GM10847 (cell line): ENCODE results near the gene STAMBP.

Experiments
- POLR2A ChIP-seq: IDR thresholded peaks from 2 replicates; pipeline ENCODE4 v1.6.1; 2011; ENCODE audit not compliant: insufficient read length; ENCODE audit errors: extremely low read depth

The STAMBP gene

GRCh38 chr2:73827660-73828388 lies 937 bp upstream of the STAMBP start:
- no peak for TF ChIP-seq POLR2A

DNA sequence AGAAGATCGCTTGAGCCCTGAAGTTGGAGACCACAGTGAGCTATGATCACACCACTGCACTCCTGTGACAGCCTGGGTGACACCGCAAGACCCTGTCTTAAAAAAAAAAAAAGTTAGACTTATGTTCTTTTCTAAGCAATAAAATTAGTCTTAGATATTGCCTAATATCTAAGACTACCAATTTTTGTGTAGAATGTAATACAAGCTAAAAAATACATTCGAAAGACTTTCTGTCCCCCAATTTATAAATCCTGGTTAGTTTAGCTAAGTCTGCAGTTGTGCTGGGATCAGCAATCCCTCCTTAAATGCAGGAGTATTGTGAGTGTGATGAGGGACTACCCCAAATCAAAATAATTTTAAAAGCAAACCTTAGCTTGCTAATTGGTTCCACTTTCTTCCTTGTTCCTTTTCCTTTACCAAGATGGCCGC lies 358 bp upstream of the STAMBP start:
- TF ChIP-seq POLR2A: no peak

GRCh38 chr2:73830871-73831401 lies 2.2 kb downstream of the STAMBP start:
- no peak for TF ChIP-seq POLR2A

- TF ChIP-seq POLR2A: no peak
Measured at GRCh38 chr2:73832930-73833329, 4.2 kb downstream of the STAMBP start.

DNA sequence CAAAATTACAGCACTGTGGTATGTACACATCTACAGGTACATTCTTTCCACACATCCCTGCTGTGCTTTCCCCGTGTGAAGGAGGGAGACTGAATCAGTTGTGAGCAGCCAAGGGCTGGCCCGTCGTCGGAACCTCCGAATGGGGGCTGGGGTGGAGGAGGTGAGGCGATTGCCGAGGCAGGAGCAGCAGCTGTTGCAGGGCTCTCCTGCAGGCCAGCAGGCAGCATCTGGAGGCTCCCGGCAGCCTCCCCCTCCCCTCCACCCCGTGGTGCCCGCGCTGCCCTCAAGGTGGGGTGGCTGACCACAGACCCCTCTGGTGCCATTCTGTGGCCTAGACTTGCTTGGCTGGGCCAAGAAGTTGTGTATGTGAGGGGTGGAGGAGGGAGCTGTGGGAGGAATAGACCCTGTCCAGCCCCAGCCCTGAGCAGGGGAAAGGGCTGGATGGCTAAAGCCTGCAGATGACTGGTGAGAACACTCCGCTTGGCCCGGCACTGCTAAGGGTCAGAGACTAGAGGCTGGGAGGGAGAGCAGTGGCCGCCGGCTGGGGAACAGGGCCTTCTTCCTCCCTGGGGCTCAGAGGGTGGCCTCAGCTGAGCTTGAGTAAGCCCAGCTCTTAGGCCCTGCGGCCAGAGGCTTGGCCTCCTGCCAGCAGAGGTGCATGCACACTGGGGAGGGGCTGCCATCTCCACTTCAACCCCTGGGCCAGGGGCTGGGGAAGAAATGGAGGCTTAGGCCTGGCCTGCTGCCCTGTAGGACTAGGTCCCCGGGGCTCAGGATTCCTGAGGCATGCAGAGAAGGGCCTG lies 7.6 kb downstream of the STAMBP start:
- no peak for TF ChIP-seq POLR2A

GRCh38 chr2:73837847-73838585 lies 9.3 kb downstream of the STAMBP start:
- TF ChIP-seq POLR2A: no peak

DNA sequence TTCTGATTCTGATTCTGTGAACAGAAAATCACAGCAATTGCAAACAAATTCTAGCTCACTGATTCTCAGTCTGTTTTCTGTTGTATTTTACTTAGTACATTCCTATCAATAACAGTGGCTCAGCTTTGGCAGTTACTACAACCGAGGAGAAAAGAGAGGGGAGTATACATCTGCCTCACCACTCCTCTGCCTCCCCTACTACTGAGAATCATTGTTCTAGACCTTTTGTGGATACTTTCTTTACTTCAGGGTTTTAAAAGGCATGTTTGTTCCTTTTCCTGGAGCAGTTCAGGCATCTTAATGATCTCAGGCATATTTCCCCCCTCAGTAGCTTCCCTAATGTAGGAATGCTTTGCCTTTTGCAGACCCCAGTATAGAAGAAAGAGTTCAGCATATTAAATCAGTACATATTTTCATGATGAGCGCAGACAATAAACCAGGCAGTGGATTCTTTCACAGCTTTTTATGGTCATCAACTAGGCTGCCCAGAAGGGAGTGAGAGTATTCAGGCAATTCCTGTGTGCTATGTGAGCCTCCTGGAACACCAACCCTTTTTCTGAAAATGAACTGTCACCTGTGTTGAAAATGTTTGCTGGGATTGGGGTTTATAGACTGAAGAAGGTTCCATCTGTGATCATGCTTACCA lies 10.3 kb downstream of the STAMBP start:
- no peak for TF ChIP-seq POLR2A

GRCh38 chr2:73839653-73840411 lies 11.1 kb downstream of the STAMBP start:
- no peak for TF ChIP-seq POLR2A

GRCh38 chr2:73841912-73842738 lies 13.4 kb downstream of the STAMBP start:
- TF ChIP-seq POLR2A: no peak

DNA sequence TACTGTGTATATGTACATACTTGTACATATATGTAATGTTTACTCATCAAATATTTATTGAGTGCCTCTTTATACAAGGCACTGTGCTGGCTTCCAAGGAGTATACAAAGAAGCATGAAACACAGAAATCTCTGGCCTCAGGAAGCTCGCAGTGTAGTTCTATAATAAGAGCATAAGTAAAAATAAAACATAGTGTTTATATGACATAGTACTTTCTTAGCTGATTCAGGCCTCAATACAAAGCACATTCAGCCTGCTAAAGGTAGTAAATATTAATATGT lies 13.9 kb downstream of the STAMBP start:
- no peak for TF ChIP-seq POLR2A

- no peak for TF ChIP-seq POLR2A
Measured at GRCh38 chr2:73844087-73844486, 15.3 kb downstream of the STAMBP start.

DNA sequence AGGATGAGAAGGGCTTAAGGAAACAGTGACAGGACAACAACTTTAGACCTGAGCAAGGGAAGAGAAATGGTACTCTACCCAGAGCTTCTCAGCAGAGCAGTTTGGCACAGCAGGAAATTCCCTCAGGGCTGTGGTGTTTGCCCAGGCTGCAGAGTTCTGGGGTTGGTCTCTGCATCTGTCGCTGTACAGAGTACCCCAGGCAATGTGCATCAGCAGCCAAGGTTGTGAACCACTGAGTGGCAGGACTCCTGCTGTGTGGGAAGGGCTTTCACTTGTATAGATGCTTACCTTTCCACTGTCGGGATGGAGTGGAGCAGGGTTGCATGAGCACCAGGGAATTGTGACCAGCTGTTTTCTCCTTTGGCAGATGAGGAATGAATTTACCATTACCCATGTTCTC lies 21.2 kb downstream of the STAMBP start:
- no peak for TF ChIP-seq POLR2A

DNA sequence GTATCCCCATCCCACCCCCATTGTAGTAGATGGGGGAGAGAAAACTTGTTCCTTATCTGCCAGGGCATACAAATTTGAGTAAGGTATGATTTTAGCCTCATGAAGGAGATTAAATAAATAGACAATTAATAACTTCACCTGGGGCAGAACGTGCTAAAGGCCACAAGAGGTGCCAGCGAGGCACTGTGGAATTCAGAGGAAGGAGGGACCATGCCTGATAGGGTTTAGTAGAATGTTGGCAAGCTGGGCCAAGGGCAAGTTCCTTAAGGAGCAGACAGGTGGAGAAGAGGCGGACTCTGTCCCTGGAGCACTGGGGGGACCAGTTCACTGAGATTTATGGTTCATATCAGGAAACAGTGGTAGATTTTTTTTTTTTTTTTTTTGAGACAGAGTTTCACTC lies 22.5 kb downstream of the STAMBP start:
- TF ChIP-seq POLR2A: no peak

GRCh38 chr2:73852020-73852419 lies 23.3 kb downstream of the STAMBP start:
- no peak for TF ChIP-seq POLR2A
